ENCODE measurements around the gene UNC80.
A peak's percentile ranks its signal among the peaks of the same experiment; 100 is the strongest.
"Not testable (repeated sequence)": the region's sequence is repeated elsewhere in the genome, so short reads cannot be mapped to it uniquely, and the experiment has no call there.

UNC80 gene

GRCh38 chr2:209771474-209772289 lies at the start of gene UNC80:
Gene UNC80, plus strand, starts transcription at chr2:209771832. Its CDS starts 241 bp downstream, at chr2:209772073.
- peak; percentile 42 for DNase-seq

- no peak for DNase-seq
Observed at GRCh38 chr2:209726311-209726710, 45.3 kb upstream of the UNC80 start.

GRCh38 chr2:209727077-209727476 lies 44.6 kb upstream of the UNC80 start:
- no peak for DNase-seq

GRCh38 chr2:209734805-209735204 lies 36.8 kb upstream of the UNC80 start:
- no peak for DNase-seq

GRCh38 chr2:209741953-209742352 lies 29.7 kb upstream of the UNC80 start:
- DNase-seq, result no peak

- DNase-seq, result no peak
Observed at GRCh38 chr2:209753020-209753419, 18.6 kb upstream of the UNC80 start.

- DNase-seq, result no peak
Observed at GRCh38 chr2:209757163-209757562, 14.5 kb upstream of the UNC80 start.

- no peak for DNase-seq
Observed at GRCh38 chr2:209761566-209761965, 10.1 kb upstream of the UNC80 start.

- DNase-seq, result no peak
Observed at GRCh38 chr2:209762563-209762962, 9.1 kb upstream of the UNC80 start.

GRCh38 chr2:209763106-209763505 lies 8.5 kb upstream of the UNC80 start:
- DNase-seq, result no peak

- no peak for DNase-seq
Observed at GRCh38 chr2:209766613-209767012, 5.0 kb upstream of the UNC80 start.

GRCh38 chr2:209767316-209767715 lies 4.3 kb upstream of the UNC80 start:
- DNase-seq, result no peak

GRCh38 chr2:209768557-209768956 lies 3.1 kb upstream of the UNC80 start:
- DNase-seq, result no peak

GRCh38 chr2:209772290-209772685 lies 656 bp downstream of the UNC80 start:
- peak; percentile 13 for DNase-seq

- DNase-seq, result no peak
Observed at GRCh38 chr2:209773377-209773776, 1.7 kb downstream of the UNC80 start.

GRCh38 chr2:209787416-209787815 lies 15.8 kb downstream of the UNC80 start:
- no peak for DNase-seq

GRCh38 chr2:209788925-209789324 lies 17.3 kb downstream of the UNC80 start:
- DNase-seq, result no peak

GRCh38 chr2:209790066-209790728 lies 18.6 kb downstream of the UNC80 start:
- DNase-seq, result no peak

- no peak for DNase-seq
Observed at GRCh38 chr2:209791151-209791550, 19.5 kb downstream of the UNC80 start.

GRCh38 chr2:209795425-209795824 lies 23.8 kb downstream of the UNC80 start:
- not testable (repeated sequence) for DNase-seq

- DNase-seq, result no peak
Observed at GRCh38 chr2:209805351-209805750, 33.7 kb downstream of the UNC80 start.

GRCh38 chr2:209806318-209806717 lies 34.7 kb downstream of the UNC80 start:
- no peak for DNase-seq

GRCh38 chr2:209808521-209808920 lies 36.9 kb downstream of the UNC80 start:
- DNase-seq, result no peak

GRCh38 chr2:209809256-209809655 lies 37.6 kb downstream of the UNC80 start:
- no peak for DNase-seq
